CD14-positive monocyte (primary cell): ENCODE measurements around the gene HMHB1. TPM values are rescaled to one million over a fixed set of nuclear protein-coding genes. Genes with fewer than 3 reads are reported as not detected.

ENCODE experiments used
- DNase-seq, 3 donors: peaks; one replicate each; pipeline ENCODE4 v3.0.0-alpha.2; 2011 to 2022
- H2AFZ ChIP-seq: 2 replicates; pipeline ENCODE4 v1.6.0; 2012; ENCODE audit warnings: mild to moderate bottlenecking, low read depth, low read length, inconsistent platforms; ENCODE audit not compliant: insufficient read depth, poor library complexity, severe bottlenecking
- H3K27ac ChIP-seq, 2 donors: 1 replicate in 1 of 2; 2 replicates in 1 of 2; pipeline ENCODE4 v1.5.1; 2012 to 2013; ENCODE audit warnings: low read length in 2 of 2, control low read depth in 1 of 2, inconsistent platforms in 1 of 2, low read depth in 1 of 2, mild to moderate bottlenecking in 1 of 2
- H3K27me3 ChIP-seq, 2 donors: one replicate each; pipeline versions ENCODE4 v1.6.0 to v1.6.1; 2011 to 2013; ENCODE audit warnings: low read length in 2 of 2; ENCODE audit not compliant: control insufficient read depth in 2 of 2, insufficient read depth in 2 of 2
- H3K36me3 ChIP-seq, 2 donors: replicated peaks in 1 of 2; 1 replicate in 1 of 2; 2 replicates in 1 of 2; pipeline versions ENCODE4 v1.5.1 to v1.6.1; 2012 to 2013; ENCODE audit warnings: low read length in 2 of 2, control low read depth in 1 of 2, inconsistent platforms in 1 of 2, mild to moderate bottlenecking in 1 of 2; ENCODE audit not compliant: insufficient read depth in 2 of 2, control insufficient read depth in 1 of 2
- H3K4me1 ChIP-seq, 2 donors: 1 replicate in 1 of 2; 2 replicates in 1 of 2; pipeline versions ENCODE4 v1.5.1 to v1.6.1; 2012 to 2013; ENCODE audit warnings: low read length in 2 of 2, control low read depth in 1 of 2, inconsistent platforms in 1 of 2, mild to moderate bottlenecking in 1 of 2, moderate library complexity in 1 of 2; ENCODE audit not compliant: insufficient read depth in 2 of 2, control insufficient read depth in 1 of 2
- H3K4me2 ChIP-seq: replicated peaks from 2 replicates; pipeline ENCODE3; 2012; ENCODE audit warnings: low read length, moderate library complexity, mild to moderate bottlenecking; ENCODE audit not compliant: poor library complexity, severe bottlenecking; ENCODE audit errors: extremely low read depth
- H3K4me3 ChIP-seq, 3 experiments: fragments of 200-600 bp in 1 of 3; sonication (generic) in 1 of 3; replicated peaks in 1 of 3; 1 replicate in 2 of 3; 2 replicates in 1 of 3; pipeline ENCODE4 v1.5.1; 2011 to 2013; ENCODE audit warnings: low read length in 3 of 3, mild to moderate bottlenecking in 3 of 3, control low read depth in 2 of 3, low read depth in 2 of 3, inconsistent platforms in 1 of 3, moderate library complexity in 1 of 3
- H3K79me2 ChIP-seq: 2 replicates; pipeline ENCODE4 v1.6.0; 2012; ENCODE audit warnings: mild to moderate bottlenecking, control low read depth, inconsistent platforms, low read length, moderate library complexity; ENCODE audit not compliant: insufficient read depth
- H3K9ac ChIP-seq: 2 replicates; pipeline ENCODE4 v1.6.0; 2017; ENCODE audit warnings: low read length, mild to moderate bottlenecking; ENCODE audit not compliant: insufficient read depth, poor library complexity, severe bottlenecking
- H3K9me3 ChIP-seq, 2 donors: replicated peaks in 1 of 2; 1 replicate in 1 of 2; 2 replicates in 1 of 2; pipeline versions ENCODE4 v1.5.1 to v1.6.1; 2012 to 2013; ENCODE audit warnings: low read length in 2 of 2, control low read depth in 1 of 2; ENCODE audit not compliant: control insufficient read depth in 1 of 2, insufficient read depth in 1 of 2
- H4K20me1 ChIP-seq: 2 replicates; pipeline ENCODE4 v1.6.0; 2012; ENCODE audit warnings: mild to moderate bottlenecking, low read length, control low read depth, moderate library complexity; ENCODE audit not compliant: insufficient read depth
- H3K27ac Mint-ChIP-seq, 7 donors: one replicate each; pipeline ENCODE4 v1.8.0; 2020; ENCODE audit warnings: mild to moderate bottlenecking in 7 of 7, mixed read lengths in 7 of 7, moderate library complexity in 6 of 7, inconsistent platforms in 2 of 7
- H3K27me3 Mint-ChIP-seq, 3 donors: one replicate each; pipeline ENCODE4 v1.8.0; 2021 to 2022; ENCODE audit warnings: low read depth in 3 of 3, mild to moderate bottlenecking in 3 of 3, mixed read lengths in 3 of 3, moderate library complexity in 3 of 3, inconsistent platforms in 1 of 3
- H3K36me3 Mint-ChIP-seq, 2 donors: one replicate each; pipeline ENCODE4 v1.8.0; 2020; ENCODE audit warnings: mixed read lengths in 2 of 2, inconsistent platforms in 1 of 2, mild to moderate bottlenecking in 1 of 2
- H3K4me1 Mint-ChIP-seq: one replicate; pipeline ENCODE4 v1.8.0; 2020; ENCODE audit warnings: mild to moderate bottlenecking, mixed read lengths
- H3K4me3 Mint-ChIP-seq, 2 donors: one replicate each; pipeline ENCODE4 v1.8.0; 2020; ENCODE audit warnings: mild to moderate bottlenecking in 2 of 2, mixed read lengths in 2 of 2, moderate library complexity in 1 of 2
- H3K9me3 Mint-ChIP-seq, 7 donors: one replicate each; pipeline ENCODE4 v1.8.0; 2020 to 2022; ENCODE audit warnings: mixed read lengths in 7 of 7, mild to moderate bottlenecking in 6 of 7, moderate library complexity in 6 of 7, inconsistent platforms in 2 of 7
- WGBS: methylation state at CpG from one replicate; pipeline ENCODE4 v1.1.5; 2013; ENCODE audit warnings: missing lambda C conversion rate; ENCODE audit not compliant: insufficient coverage; 5-methylcytosine and 5-hydroxymethylcytosine counted together
- intact Hi-C, 2 donors: fragments of 100-400 bp; cut with micrococcal nuclease; formaldehyde crosslinking; loops; one replicate each; pipeline versions ENCODE4 v1.15.0 to v1.15.1; 2023
- polyA minus RNA-seq: library from RNA; depleted of rRNA, polyadenylated mRNA; stranded (reverse); fragments of >200 nt; gene quantifications from 2 replicates; pipeline ENCODE4 v1.2.3, GENCODE V29; 2012
- polyA plus RNA-seq, 3 donors: library from polyadenylated mRNA; depleted of rRNA in 1 of 3; unstranded in 2 of 3; stranded (reverse) in 1 of 3; fragments of 300-500 nt in 2 of 3; fragments of >200 nt in 1 of 3; fragmentation: Illumina TruSeq in 2 of 3; gene quantifications; 1 replicate in 2 of 3; 2 replicates in 1 of 3; pipeline ENCODE4 v1.2.3, GENCODE V29; 2012 to 2021
- total RNA-seq, 12 experiments: library from RNA in 1 of 12; stranded (reverse) in 1 of 12; fragments of 120-200 nt in 1 of 12; gene quantifications; one replicate each; pipeline ENCODE4 v1.2.4 and lab custom pipeline; 2013 to 2026; ENCODE audit warnings: mixed read lengths in 6 of 12, inconsistent platforms in 1 of 12
- TF ChIP-seq, protein P1 (sequence below): fragments of 200-600 bp; IDR thresholded peaks from one replicate; pipeline ENCODE4 v1.8.0; 2022; ENCODE audit warnings: antibody characterized with exemption, mild to moderate bottlenecking

The HMHB1 gene
- not detected for total RNA-seq (2013)
- polyA plus RNA-seq (not detected), polyA minus RNA-seq (not detected in 2 replicates), total RNA-seq (lab: John Stamatoyannopoulos, UW) (0 to 0.75 (median 0) reads per million in 11 experiments)

DNA sequence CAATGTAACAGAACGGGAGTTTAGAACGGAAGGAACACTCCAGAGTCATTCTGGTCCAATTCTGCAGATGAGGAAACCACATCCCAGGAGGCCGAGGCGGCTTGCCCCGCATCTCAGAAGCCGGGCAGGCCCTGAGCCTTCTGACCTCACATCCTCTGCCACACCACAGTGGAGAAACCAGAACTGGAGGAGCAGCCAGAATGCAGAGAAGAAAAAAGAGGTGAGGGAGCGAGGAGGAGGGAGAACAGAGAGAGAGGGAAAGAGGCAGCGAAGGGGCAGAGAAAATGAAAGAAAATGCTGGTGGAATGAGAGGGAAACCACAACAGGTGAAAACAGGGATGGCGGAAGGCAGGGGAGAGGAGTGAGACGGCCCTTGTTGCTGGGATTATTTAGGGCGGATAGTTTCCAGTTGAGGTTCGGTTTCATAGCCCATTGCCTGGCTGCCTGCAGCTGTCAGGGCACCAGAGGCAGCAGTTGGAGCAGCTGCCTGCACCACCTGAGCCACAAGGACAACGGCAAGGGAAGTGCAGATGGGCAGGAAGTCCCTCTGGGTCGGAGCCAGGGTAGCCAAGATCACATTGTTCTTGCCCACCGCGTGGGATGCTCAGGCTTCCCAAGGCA lies at the start of gene HMHB1:
TSS of gene HMHB1 (plus strand) at position 77 of the 621 bp plus-strand sequence.
- Histone ChIP-seq H3K79me2 (no peaks in the 10 kb centered on the region), H3K4me3 (peak within 1 kb of the TSS in 1 of 3 experiments; percentile 36), H3K27ac (no peak within 1 kb of the TSS), H3K9me3 (no peaks in the 10 kb centered on the region), H3K36me3 (no peaks in the 10 kb centered on the region), H4K20me1 (no peaks in the 10 kb centered on the region), H3K9ac (no peak within 1 kb of the TSS), H2AFZ (peak within 1 kb of the TSS; percentile 59), H3K4me2 (peak within 1 kb of the TSS; percentile 39), H3K4me1 (peaks cover 0 to 3% of the 10 kb centered on the region in 2 donors), H3K27me3 (no peaks in the 10 kb centered on the region)
- 19% methylated on average over 12 of the region's 16 CpGs for WGBS
- Mint-ChIP-seq H3K27me3 (peaks cover 4 to 8% (median 5%) of the 10 kb centered on the region in 3 donors), H3K4me3 (peak within 1 kb of the TSS; percentile 73 to 92), H3K4me1 (peaks cover 12% of the 10 kb centered on the region), H3K27ac (peak within 1 kb of the TSS in 3 of 7 donors; percentile 4 to 30 (median 15)), H3K9me3 (peaks cover 0 to 3% (median 0%) of the 10 kb centered on the region in 7 donors), H3K36me3 (no peaks in the 10 kb centered on the region)
- intact Hi-C loops, result no loop called here
- no peak for DNase-seq
- TF ChIP-seq, protein P1, sequence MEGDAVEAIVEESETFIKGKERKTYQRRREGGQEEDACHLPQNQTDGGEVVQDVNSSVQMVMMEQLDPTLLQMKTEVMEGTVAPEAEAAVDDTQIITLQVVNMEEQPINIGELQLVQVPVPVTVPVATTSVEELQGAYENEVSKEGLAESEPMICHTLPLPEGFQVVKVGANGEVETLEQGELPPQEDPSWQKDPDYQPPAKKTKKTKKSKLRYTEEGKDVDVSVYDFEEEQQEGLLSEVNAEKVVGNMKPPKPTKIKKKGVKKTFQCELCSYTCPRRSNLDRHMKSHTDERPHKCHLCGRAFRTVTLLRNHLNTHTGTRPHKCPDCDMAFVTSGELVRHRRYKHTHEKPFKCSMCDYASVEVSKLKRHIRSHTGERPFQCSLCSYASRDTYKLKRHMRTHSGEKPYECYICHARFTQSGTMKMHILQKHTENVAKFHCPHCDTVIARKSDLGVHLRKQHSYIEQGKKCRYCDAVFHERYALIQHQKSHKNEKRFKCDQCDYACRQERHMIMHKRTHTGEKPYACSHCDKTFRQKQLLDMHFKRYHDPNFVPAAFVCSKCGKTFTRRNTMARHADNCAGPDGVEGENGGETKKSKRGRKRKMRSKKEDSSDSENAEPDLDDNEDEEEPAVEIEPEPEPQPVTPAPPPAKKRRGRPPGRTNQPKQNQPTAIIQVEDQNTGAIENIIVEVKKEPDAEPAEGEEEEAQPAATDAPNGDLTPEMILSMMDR, result no peak

DNA sequence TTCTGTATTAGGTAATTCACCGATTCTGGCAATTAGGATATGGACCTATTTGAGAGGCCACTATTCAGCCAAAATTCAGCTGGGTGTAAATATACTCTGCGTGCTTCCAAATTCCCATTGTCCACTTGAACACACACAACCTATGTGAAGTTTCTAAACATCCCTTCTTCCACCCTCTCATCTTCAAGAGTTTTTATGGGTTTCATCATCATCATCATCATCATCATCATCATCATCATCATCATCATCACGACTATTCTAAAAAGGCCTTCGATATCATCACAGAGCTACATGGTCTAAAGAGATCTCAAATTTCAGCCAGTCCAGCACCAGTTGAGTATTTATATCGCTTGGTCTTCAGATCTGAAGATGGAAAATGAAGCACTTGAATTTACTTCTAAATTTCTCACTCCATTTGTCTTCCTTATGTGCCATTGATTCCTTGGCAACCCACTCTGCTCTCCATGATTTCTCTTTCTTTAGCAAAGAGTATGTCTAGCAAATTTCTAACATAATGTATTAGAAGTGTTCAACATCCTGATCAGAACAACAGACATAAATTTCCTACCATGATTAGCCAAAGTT lies 49.2 kb upstream of the HMHB1 start:
- WGBS, result 92% methylated on average over 4 of the region's 5 CpGs
- intact Hi-C loops, result no loop called here

More for the DNA sequence above, 49.2 kb upstream of the HMHB1 start:
- no peak overlapping the region for H3K4me3 Mint-ChIP-seq
- Histone ChIP-seq H3K79me2 (no peaks in the 10 kb centered on the region), H3K36me3 (no peaks in the 10 kb centered on the region), H3K27ac (no peak overlapping the region), H4K20me1 (no peaks in the 10 kb centered on the region), H3K4me3 (no peak overlapping the region), H3K9me3 (no peaks in the 10 kb centered on the region), H3K4me2 (no peak overlapping the region), H3K4me1 (no peaks in the 10 kb centered on the region), H2AFZ (no peak overlapping the region), H3K27me3 (no peaks in the 10 kb centered on the region), H3K9ac (no peak overlapping the region)
- no peak for DNase-seq
- H3K27me3 Mint-ChIP-seq, result peaks cover 0 to 2% (median 2%) of the 10 kb centered on the region in 3 donors
- H3K4me1 Mint-ChIP-seq, result no peaks in the 10 kb centered on the region
- TF ChIP-seq, protein P1, result no peak
- peaks cover 0 to 6% (median 2%) of the 10 kb centered on the region in 7 donors for H3K9me3 Mint-ChIP-seq
- no peaks in the 10 kb centered on the region for H3K36me3 Mint-ChIP-seq
- no peak overlapping the region for H3K27ac Mint-ChIP-seq
